Esophagus squamous epithelium (tissue), 4 donors: ENCODE measurements around the gene MAP3K8.

Experiments
- CTCF ChIP-seq, 6 experiments: fragments of 450-650 bp in 4 of 6; fragments of 200-600 bp in 2 of 6; sonication (generic) in 2 of 6; IDR thresholded peaks; one replicate each; pipeline ENCODE4 v1.5.1; 2016 to 2019; ENCODE audit warnings: antibody characterized with exemption in 6 of 6, mild to moderate bottlenecking in 4 of 6, moderate library complexity in 4 of 6
- POLR2A ChIP-seq, 4 donors: fragments of 450-650 bp; IDR thresholded peaks; one replicate each; pipeline ENCODE4 v1.6.1; 2017; ENCODE audit warnings: antibody characterized with exemption in 4 of 4, mild to moderate bottlenecking in 4 of 4, moderate library complexity in 3 of 4

GRCh38 chr10:30459283-30459682 lies 25.3 kb downstream of the MAP3K8 start:
- TF ChIP-seq POLR2A (IDR thresholded peaks at IDR 0.05) (no peak), CTCF (IDR thresholded peaks at IDR 0.05) (no peak)
